HG02588 (cell line): ENCODE measurements around the gene KLK8.

ENCODE experiments used
- ATAC-seq: cut with Tn5 transposase; IDR thresholded peaks from one replicate; pipeline ENCODE4 v1.9.1; 2021; ENCODE audit warnings: mild to moderate bottlenecking, moderate library complexity; ENCODE audit not compliant: unreplicated experiment

Gene KLK8

DNA sequence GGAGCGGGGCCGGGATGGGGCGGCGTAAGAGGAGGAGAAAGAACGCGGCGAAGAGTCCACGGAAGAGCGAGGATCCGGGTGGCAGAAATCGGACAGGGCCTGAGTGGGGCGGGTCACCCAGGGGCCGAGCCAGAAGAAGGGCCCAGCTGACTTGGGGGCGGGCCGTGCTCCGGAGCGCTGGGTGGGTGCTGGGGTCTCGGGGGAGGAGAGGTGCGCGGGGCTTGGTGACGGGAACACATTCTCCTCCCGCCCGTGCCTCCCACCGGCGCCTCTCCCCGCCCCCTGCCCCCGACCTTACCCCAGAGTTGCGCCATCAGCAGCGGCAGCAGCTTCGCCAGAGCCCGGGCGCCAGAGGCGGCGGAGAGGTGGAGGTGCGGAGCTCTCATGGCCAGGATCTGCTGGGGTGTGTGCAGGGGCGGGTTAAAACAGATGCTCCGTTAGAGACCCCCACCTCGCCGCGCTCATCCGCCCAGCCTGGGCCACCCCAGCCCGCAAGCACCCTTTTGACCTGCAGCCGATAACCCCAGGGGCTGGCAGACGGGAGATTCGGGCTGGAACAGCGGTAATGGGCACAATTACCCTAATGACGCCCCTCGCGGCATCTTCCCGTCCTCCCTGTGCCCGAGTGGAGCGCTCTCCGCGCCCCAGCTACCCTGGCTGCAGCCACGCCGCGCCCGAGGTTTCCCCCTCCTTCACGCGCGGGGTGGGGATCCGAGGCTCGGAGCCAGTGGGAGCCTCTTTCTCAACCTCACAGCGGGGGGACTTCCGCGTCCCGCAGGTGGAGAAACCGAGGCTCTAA, 17.5 kb upstream of the KLK8 start:
- no peak for ATAC-seq

DNA sequence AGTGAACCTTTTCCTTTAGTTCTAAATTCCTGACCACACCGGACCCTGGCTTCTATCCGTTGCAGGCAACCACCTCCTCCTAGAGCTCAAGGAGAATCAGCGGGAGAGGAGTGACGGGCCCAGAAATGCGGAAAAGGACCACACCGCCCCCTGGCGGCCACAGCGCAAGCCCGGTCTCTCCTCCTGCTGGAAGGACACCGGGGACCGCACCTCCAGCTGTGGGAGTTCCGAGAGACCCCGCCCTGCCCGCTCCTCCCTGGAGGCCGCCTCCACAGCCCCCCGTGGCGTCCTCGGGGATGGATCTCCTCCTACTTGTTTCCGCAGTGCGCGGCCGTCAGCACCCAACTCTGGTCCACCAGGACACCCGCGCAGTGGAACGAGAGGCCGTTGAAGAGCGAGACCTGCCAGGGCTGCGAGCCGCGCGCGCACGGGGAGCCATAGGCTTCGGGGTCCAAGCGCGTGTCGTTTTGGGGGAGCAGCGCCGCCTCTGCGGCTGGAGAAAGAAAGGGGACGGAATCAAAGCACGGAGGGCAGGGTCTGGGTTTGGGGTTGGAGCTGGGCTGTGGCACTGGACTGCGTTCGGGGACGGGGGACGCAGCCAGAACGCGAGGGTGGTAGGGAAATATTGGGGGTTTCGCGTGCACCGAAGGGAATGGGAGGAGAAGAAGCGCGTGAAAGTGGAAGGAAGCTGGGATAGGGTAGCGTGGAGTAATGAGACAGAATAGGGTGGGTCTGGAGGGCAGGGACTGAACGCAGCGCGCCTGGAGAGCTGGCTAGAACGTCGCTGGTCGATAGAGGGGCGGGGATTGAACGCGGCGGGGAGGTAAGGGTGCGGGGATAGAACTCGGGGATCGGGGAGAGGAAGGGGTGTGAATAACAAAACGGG, 15.6 kb upstream of the KLK8 start:
- no peak for ATAC-seq

DNA sequence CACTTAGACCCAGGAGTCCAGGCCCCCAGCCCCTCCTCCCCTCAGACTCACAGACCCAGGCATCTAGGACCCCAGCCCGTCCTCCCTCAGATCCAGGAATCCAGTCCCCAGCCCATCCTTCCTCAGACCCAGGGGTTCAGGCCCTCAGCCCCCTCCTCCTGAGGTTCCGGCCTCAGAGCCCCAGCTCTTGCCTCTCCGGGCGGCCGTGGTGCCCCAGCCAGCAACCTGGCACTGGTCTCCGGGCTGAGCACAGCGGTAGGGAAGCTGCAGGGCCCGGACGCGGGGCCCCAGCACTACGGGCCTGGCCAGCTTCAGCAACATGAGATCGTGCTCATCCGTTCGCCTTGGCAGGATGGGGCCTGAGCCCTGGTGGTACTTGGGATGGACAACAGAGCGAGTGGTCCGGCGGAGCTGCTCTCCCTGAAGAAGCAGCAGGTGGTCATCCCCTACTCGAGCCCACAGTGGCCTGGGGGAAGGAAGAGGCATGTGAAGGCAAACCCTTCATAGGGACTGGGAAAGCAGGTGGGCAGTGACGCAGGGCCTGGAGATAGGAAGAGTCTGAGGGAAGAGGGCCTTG, 14.4 kb upstream of the KLK8 start:
- no peak for ATAC-seq

DNA sequence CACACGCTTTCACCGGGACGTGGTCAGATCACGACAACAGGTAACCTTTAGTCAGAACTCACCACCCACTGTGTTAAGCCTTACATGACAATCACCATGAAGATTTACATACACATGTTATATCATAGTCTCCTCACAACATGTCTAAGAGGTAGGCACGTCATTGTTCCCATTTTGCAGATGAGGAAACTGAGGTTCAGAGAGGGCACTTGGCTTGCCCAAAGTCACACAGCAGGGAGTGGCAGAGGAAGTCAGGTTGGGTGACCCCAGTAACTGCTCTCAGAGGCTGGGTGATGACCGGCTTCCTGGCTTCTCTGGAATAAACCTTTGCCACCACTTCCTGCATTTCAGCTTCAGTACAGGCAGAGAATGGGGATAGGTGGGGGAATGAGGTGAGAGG, 12.8 kb upstream of the KLK8 start:
- ATAC-seq = no peak

DNA sequence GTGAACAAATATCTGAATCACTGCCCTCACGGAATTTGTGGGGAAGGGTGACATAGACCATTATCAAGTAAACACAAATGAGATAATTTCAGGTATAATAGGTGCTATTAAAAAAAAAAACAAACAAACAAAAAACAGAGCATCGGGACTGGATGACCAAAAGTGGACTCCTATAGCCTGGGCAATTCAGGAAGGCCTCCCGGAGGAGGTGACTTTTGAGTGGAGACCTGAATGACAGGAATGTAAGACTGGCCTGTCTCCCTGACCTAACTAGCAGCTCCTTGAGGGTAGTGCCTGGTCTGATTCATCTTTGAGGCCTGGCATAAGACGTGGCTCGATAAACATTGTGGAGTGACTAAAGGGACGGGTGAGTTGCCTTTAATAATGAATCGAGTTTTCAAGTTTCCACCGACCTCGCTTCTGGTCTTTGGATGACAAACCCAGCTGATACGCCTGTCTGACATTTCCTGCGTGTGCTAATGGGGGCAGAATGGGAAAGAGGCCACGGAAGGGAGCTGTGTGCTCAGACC, 11.3 kb upstream of the KLK8 start:
- ATAC-seq = no peak

DNA sequence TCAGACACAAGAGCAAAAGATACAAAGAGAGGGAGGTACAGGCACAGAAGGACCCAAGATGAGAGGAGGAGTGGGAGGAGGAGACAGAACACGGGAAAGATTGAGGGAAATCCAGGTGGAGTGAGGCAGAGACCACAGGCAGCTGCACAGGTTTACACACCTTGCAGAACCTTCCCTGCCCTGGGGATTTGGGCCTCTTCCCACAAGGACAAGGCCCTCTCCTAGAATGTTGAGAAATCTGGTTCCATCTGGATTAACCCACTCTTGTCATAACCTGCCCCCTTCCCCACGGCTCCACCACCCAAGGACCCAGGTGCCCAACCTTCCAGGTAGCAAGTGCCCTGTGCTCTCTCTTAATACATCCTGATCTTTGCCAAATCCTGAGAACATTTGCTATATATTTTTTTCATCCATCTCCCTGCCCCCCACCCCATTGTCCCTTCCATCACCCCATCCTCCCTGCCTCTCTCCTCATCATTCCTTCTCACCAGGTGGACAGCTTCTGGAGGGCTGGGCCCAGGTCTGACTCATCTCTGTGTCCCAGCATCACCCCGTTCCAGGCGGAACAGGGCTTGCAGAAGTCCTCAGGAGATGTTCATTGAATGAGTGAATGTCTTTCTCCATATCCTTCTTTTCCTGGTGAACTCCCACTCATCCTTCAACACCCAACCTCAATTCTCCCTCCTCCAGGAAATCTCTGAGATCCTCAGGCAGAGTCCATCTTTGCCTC, 8.8 kb upstream of the KLK8 start:
- ATAC-seq = no peak

DNA sequence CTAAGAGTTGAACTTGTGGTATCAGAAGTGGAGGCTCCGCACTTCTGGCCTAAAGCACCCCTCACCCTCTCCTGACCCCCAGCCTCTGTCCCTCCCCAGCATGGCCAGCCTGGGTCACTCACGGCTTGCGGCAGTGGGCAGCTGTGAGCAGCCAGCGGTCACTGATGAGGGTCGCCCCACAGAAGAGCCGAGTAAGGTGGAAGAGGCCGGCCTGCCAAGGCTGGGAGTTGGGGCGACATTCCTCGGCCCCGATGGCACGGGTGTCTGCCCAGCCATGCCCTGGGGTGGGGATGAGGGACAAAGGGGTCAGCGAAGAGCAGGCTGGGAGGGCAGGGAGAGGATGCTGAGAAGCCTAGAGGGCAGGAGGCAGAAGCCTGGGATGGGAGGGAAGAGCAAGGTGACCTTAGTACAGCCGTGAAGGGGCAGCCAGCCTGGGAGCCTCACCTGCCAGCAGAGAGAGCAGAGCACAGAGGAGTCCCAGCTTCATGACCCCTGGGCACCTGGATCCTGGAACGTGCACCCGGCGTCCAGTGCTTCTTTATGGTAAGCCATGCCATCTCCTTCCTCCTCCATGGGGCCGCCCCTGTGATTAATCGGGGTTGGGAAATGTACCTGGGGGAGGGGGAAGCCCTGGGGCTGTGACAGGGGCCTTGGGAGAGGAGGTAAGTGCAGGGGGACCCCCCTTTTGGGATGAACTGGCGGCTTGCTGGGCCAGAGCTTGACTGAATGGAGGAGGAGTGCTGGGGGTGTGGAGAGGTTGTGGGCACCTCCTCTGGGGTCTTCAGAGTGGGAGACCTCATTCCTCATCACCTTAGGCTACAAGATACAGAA, 7.9 kb upstream of the KLK8 start:
- ATAC-seq = no peak

DNA sequence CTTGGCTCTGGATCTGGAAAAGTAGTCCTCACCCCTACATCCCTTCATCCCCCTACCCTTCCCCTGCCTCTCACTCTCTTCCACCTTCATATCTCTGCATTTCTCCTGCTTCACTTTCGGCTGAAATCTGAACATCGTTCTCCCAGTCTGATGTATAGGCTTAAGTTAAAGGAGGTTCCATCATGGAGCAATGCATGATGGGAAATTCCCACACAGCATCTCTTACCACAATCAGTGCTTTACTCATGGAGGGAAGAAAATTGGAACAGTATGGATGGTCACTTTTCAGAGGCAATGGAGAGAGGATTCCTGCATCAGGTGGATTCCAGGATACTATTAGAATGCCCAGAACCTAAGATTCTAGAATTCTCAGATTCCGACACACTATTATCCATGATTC, 6.1 kb upstream of the KLK8 start:
- no peak for ATAC-seq

DNA sequence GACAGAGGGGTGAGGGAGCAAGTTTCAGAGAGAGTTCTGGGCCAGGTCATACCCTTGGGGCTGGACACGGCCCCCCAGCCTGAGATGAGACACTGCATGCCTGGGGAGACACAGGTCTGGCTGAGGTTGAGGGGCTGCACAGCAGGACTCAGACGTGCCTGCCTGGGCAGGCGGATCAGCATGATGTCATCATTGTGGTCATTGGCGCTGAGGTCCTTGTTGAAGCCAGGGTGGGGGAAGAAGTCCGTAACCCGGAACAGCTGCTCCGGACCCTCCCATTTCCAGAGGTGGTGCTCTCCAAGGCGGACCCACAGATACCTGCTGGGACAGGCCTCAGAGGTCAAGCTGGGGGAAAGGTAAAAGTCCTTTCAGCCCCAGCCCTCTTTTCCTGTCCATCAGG, 5.0 kb upstream of the KLK8 start:
- ATAC-seq = no peak

DNA sequence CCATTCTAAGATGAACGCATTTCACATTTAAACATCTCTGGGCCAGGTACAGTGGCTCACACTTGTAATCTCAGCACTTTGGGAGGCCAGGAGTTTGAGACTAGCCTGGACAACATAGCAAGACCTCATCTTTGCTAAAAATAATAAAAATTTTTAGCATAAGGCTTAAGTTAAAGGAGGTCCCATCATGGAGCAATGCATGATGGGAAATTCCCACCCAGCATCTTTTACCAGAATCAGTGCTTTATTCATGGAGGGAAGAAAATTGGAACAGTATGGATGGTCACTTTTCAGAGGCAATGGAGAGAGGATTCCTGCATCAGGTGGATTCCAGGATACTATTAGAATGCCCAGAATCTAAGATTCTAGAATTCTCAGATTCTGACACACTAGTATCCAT, 3.8 kb upstream of the KLK8 start:
- ATAC-seq = no peak

DNA sequence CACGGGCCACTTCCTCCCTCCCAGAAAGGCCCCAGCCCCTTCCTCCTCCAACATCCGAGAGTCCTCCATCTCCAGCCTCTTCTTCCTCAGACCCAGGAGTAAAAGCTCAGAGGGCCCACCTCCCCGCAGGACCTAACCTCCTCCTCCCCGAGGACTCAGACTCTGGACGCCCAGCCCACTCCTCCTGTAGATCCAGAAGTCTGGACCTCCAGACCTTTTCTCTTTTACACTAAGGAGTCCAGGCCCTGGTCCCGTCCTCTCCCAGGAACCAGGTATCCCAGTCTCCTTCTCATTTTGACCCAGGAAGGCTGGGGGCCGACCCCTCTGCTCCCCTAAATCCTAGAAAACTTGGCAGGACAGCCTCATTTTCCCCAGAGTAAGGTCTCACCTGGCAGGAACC, 1.9 kb upstream of the KLK8 start:
- ATAC-seq = no peak

DNA sequence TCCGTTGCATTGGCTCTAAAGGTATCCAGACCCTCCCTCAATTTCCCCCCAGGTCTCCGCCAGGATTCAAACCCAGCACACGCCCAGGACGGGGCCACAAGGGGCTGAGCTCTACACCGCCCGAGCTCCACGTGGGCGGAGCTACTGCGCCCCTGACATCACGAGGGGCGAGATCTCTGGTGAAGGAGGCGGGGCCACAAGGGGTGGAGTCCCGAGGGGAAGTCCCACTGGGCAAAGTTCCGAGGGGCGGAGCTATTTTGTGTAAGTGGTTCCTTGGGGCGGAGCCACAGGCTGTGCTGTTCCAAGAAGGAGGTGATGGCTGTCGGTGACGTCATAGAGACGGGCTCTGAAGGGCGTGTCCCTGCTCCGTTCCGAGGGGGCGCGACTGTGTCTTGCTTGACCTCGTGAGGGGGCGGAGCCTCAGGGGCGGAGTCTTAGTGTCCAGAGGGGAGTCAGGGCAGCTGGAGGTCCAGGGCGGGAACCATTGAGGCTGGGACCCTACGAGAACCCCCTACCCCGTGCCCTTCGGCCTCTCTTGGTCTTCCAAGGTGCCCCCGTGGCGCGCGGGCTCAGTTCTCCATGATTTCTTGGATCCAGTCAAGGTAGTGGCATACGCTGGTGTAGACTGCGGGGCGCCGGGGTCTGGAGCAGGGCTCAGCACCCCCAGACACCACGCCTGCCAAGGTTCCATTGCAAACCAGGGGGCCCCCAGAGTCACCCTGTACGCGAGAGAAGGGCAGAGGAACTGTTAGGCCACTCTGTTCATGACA, 1.3 kb upstream of the KLK8 start:
- ATAC-seq = no peak

DNA sequence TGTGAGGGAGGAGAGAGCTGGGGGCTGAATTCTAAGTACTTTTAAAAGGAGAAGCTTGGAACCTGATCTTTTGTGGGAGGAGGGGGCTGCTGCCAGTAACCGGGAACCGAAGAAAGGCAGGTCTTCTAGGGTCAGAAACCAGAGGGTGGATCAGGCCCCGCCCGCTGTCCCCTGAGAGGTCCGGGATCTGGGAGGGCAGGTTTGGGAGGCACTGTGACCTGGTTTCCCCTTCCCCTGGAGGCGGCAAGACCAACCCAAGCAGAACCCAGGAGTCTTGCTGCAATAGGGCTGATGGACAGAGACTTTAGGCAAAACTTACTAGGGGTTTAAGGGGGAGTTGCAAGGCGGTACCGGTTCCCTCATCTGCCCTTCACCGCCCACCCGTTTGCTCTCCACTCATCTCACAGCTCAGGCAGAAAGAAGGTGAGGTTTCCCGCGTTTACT, 707 bp upstream of the KLK8 start:
- ATAC-seq = no peak

DNA sequence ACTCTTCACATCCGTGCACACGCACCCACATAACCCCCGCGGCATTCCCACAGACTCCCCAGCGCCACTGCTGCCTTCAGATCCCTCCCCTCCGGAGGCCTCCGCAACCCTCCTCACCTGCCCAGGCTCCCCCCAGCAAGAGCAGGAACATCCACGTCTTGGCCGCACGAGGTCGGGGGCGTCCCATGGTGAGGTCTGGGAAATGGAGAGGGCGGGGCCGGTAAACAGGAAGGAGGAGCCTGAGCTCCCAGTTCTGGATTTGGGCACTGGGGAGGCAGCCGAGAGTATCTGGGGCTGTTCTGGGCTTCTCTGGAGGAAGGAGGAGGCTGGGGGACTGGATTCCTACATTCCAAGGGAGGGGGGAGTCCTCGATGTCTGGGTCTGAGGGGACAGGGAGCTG, 423 bp downstream of the KLK8 start:
- ATAC-seq = no peak

DNA sequence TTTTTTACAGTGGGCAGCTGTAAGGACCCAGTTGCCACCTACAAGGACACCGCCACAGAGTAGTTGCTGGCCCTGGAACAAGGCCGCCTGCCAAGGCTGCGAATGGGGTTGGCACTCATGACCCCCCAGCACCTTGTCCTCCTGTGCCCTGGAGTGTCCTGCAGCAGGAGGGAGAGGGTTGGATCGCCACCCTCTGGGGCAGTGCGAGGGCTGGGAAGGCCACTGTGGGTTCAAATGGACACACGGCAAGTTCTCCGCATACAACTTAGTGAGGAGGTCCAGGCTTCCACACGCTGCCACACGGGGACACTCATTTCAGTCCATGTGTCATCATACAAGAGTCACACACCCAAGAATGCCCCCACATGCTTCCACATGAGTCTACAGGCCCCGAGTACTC, 978 bp downstream of the KLK8 start:
- no peak for ATAC-seq

DNA sequence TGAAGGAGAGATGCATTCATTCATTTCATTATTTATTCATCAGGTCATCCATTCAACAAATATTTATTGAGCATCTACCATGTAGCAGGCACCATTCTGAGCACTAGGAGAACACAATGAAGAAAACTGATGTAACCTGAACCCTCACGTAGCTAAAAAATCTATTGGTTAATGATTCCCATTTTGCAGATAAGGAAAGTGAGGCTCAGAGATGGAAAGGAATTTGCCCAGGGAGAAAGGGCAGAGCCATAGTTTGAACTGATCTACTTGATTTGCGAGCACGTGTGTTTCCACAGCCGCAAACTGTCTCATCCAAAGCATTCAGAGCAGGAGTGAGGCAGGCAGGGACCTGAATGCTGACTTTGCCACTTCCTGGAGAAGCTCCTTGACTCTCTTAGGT, 2.7 kb downstream of the KLK8 start:
- ATAC-seq = no peak

DNA sequence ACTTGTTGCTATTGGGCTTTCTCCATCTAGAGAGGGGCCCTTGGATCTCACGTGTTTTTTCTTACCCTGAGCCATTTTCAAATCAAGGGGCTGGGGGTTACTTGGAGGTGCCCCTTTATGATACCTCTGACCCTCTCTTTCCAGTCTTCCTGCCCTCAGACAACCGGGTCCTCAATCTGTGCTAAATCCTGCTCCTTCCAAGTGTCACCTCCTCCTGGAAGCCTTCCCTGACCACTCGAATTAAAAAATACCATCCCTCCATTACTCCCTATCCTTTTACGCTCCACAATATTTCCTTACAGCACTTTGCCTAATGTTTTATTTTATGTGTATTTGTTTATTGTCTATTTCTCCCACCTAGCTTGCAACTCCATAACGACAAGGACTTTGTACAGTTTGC, 3.3 kb downstream of the KLK8 start:
- no peak for ATAC-seq

DNA sequence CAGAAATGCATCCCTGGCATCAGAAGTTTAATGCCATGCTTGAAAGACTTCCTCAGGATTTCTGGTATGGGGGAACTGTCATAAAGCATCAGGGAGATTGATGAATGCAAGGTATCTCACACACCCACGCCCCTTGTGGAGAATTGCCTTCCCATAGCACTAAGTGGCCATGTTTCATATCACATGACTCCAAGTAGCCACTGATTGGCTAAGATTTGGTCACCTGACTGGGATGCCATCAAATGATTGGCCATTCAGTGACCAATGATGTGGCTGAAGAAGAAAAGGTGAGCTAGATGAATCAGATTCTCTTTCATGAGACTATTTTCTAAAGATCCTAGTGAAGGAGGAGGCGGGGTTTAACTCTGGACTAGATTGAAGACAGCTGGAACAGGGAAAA, 7.3 kb downstream of the KLK8 start:
- ATAC-seq = no peak

DNA sequence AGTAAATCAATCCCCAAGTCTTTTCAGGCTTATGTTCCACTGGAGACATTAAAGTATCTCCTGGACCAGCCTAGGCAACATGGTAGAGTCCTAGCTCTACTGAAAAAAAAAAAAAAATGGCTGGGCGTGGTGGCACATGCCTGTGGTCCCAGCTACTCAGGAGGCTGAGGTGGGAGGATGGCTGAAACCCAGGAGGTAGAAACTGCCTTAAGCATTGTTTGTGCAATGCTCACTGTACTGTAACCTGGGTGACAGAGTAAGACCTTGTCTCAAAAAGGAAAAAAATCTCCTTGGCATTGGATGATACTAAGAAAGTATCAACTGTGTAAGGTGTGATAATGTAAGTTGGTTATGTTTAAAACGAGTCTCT, 8.8 kb downstream of the KLK8 start:
- ATAC-seq = no peak
